Measurements from ENCODE around the gene TTLL8.

GRCh38 chr22:50086526-50086925, 28.4 kb upstream of the TTLL8 start:
- TF ChIP-seq RAD21 (IDR thresholded peaks at IDR 0.05): no peak
- no peak for TF ChIP-seq CTCF (IDR thresholded peaks at IDR 0.05; ENCODE audit: low read depth, low read length, missing input control)
- TF ChIP-seq YY1 (IDR thresholded peaks at IDR 0.05): no peak
- TF ChIP-seq ATF3 (IDR thresholded peaks at IDR 0.05): no peak
- no peak for TF ChIP-seq JUND (IDR thresholded peaks at IDR 0.05)
- no peak for TF ChIP-seq SP1 (IDR thresholded peaks at IDR 0.05)
- TF ChIP-seq, protein P1, sequence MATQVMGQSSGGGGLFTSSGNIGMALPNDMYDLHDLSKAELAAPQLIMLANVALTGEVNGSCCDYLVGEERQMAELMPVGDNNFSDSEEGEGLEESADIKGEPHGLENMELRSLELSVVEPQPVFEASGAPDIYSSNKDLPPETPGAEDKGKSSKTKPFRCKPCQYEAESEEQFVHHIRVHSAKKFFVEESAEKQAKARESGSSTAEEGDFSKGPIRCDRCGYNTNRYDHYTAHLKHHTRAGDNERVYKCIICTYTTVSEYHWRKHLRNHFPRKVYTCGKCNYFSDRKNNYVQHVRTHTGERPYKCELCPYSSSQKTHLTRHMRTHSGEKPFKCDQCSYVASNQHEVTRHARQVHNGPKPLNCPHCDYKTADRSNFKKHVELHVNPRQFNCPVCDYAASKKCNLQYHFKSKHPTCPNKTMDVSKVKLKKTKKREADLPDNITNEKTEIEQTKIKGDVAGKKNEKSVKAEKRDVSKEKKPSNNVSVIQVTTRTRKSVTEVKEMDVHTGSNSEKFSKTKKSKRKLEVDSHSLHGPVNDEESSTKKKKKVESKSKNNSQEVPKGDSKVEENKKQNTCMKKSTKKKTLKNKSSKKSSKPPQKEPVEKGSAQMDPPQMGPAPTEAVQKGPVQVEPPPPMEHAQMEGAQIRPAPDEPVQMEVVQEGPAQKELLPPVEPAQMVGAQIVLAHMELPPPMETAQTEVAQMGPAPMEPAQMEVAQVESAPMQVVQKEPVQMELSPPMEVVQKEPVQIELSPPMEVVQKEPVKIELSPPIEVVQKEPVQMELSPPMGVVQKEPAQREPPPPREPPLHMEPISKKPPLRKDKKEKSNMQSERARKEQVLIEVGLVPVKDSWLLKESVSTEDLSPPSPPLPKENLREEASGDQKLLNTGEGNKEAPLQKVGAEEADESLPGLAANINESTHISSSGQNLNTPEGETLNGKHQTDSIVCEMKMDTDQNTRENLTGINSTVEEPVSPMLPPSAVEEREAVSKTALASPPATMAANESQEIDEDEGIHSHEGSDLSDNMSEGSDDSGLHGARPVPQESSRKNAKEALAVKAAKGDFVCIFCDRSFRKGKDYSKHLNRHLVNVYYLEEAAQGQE (IDR thresholded peaks at IDR 0.05): no peak
- no peak for TF ChIP-seq FOXA1 (IDR thresholded peaks at IDR 0.05)
- TF ChIP-seq GABPA (IDR thresholded peaks at IDR 0.05 in 1 of 2, conservative IDR thresholded peaks at IDR 0.05 in 1 of 2): no peak
- no peak for TF ChIP-seq EGR1 (IDR thresholded peaks at IDR 0.05; ENCODE audit: low read depth in 2 of 2)
- TF ChIP-seq HNF4A (conservative IDR thresholded peaks at IDR 0.05): no peak
